GM06990 (cell line): ENCODE results near the gene SLC35F1.

Source experiments
- DNase-seq: peaks from one replicate; pipeline ENCODE4 v3.0.0-alpha.2; 2011; ENCODE audit not compliant: insufficient read length; ENCODE audit errors: extremely low read depth
- H3K27me3 ChIP-seq: replicated peaks from 2 replicates; pipeline ENCODE4 v1.6.0; 2011; ENCODE audit warnings: low read length; ENCODE audit not compliant: control insufficient read depth, insufficient read depth
- H3K36me3 ChIP-seq: 2 replicates; pipeline ENCODE4 v1.5.1; 2011; ENCODE audit warnings: low read length; ENCODE audit not compliant: control insufficient read depth, insufficient read depth
- H3K4me3 ChIP-seq: replicated peaks from 2 replicates; pipeline ENCODE4 v1.5.1; 2011; ENCODE audit warnings: low read depth, mild to moderate bottlenecking, control low read depth, low read length
- CTCF ChIP-seq: IDR thresholded peaks from 2 replicates; pipeline ENCODE4 v1.5.1; 2011; ENCODE audit warnings: low read length, control low read depth, mild to moderate bottlenecking, inconsistent platforms; ENCODE audit not compliant: insufficient read depth, poor library complexity, severe bottlenecking

Gene SLC35F1

GRCh38 chr6:118313208-118313607, 406.1 kb downstream of the SLC35F1 start:
- TF ChIP-seq CTCF: no peak
- no peak overlapping the region for H3K4me3 ChIP-seq
- no peak for DNase-seq
- H3K36me3 ChIP-seq: no peaks in the 10 kb centered on the region
- H3K27me3 ChIP-seq: no peaks in the 10 kb centered on the region

GRCh38 chr6:118313762-118314161, 406.7 kb downstream of the SLC35F1 start:
- Histone ChIP-seq H3K36me3 (no peaks in the 10 kb centered on the region), H3K4me3 (no peak overlapping the region), H3K27me3 (no peaks in the 10 kb centered on the region)
- DNase-seq: no peak
- TF ChIP-seq CTCF: no peak

GRCh38 chr6:118316796-118317384, 409.8 kb downstream of the SLC35F1 start:
- no peak for TF ChIP-seq CTCF
- Histone ChIP-seq H3K27me3 (no peaks in the 10 kb centered on the region), H3K4me3 (no peak overlapping the region)

GRCh38 chr6:118317581-118318563, 410.8 kb downstream of the SLC35F1 start:
- DNase-seq: no peak
- no peak for TF ChIP-seq CTCF
- H3K4me3 ChIP-seq: no peak overlapping the region
- no peaks in the 10 kb centered on the region for H3K36me3 ChIP-seq
- no peaks in the 10 kb centered on the region for H3K27me3 ChIP-seq

More at GRCh38 chr6:118316796-118317384, 409.8 kb downstream of the SLC35F1 start:
- DNase-seq: no peak
- no peaks in the 10 kb centered on the region for H3K36me3 ChIP-seq

GRCh38 chr6:118318648-118319047, 411.6 kb downstream of the SLC35F1 start:
- DNase-seq: no peak
- Histone ChIP-seq H3K4me3 (no peak overlapping the region), H3K36me3 (no peaks in the 10 kb centered on the region), H3K27me3 (no peaks in the 10 kb centered on the region)
- TF ChIP-seq CTCF: no peak
